AML-193 (cell line): ENCODE measurements around the gene PLTP.
"Not testable (repeated sequence)": the region's sequence is repeated elsewhere in the genome, so short reads cannot be mapped to it uniquely, and the experiment has no call there.

Source experiments
- DNase-seq, 2 experiments: peaks; one replicate each; lab custom pipeline; 2025; lab: John Stamatoyannopoulos, UW

Gene PLTP

DNA sequence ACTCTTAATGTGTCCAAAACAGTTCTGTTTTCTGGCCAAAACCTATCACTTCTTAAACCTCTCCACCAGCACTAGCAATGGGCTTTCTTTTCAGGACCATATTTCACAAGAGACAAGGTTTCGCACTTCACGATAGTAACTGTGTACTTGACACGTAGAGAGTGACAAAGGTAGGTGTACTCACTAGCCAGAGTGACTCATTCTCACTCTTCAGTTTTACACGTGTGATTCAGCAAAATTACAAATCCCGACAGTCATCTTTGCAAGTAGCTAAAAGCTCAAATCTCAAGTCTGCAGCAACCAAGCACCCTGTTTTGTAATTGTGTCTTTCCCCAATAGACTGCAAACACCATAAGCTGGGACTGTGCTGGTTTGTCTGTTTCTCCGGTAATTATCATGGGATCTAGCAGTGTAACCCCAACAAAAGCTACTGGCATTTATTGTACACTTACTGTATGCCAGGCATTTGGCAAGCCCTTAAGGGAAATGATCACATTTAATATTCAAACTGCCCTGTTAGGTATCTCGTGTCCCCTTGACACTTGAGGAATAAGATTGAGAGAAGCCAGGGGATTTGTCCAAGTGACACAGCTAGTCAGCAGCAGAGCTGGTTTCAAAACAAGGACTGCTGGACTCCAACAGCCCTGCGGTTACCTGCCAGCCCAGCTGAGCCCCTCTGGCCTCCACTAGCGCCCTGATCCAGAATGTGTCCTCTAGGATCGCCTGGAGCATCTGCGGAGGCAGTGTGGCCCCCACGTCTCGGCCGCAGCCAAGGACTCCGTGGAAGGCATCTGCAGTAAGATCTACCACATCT lies 32.4 kb upstream of the PLTP start:
- peak in 1 of 2 experiments; percentile 6 for DNase-seq

DNA sequence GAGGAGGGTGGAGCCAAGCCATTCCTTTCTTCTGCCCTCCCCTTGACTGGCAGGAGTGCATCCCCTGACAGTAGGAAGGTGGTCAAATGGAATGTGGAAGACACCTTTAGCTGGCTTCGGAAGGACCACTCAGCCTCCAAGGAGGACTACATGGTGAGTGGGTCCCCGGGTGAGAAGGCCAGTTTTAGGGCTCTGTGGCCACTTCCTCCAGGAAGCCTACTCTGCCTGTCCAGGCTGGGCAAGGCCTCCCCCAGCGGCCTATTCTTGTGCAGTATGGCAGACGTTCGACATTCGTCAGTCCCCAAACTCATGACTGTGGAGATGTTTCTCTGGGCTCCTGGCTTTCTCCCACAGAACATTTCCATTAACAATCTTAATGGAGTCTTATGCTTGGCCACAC lies 31.7 kb upstream of the PLTP start:
- DNase-seq: no peak

DNA sequence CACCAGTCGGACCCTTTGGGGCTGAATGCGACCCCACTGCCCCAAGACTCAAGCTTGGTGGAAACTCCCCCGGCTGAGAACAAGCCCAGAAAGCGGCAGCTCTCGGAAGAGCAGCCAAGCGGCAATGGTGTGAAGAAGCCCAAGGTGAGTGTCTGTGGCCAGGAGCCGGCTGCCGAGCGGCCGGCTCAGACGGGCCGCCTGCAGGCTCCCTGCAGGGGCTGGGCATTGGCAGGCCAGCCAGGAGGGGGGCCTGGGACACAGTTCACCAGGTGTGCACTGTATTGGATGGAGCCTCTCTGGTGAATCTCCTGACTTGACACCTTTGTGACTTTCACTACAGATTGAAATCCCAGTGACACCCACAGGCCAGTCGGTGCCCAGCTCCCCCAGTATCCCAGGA lies 28.5 kb upstream of the PLTP start:
- DNase-seq: no peak

DNA sequence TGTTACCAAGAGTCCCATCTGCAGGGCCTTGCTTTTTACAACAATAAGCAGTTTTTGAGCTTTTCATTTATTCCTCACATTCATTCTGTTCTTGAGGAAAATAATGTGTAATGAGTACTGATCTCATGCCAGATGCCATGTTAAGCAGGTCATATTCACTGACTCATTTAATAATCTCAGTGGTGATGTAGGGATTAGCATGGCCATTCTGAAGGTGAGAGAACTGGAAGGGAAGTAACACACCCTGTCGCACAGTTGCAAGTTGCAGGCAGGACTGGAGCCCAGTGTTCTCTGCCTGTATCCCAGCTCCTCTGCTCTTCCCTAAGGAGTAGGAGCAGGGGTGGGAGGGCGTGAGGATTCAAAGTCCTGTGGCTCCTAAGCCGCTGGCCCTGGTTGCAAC lies 28.1 kb upstream of the PLTP start:
- no peak for DNase-seq

DNA sequence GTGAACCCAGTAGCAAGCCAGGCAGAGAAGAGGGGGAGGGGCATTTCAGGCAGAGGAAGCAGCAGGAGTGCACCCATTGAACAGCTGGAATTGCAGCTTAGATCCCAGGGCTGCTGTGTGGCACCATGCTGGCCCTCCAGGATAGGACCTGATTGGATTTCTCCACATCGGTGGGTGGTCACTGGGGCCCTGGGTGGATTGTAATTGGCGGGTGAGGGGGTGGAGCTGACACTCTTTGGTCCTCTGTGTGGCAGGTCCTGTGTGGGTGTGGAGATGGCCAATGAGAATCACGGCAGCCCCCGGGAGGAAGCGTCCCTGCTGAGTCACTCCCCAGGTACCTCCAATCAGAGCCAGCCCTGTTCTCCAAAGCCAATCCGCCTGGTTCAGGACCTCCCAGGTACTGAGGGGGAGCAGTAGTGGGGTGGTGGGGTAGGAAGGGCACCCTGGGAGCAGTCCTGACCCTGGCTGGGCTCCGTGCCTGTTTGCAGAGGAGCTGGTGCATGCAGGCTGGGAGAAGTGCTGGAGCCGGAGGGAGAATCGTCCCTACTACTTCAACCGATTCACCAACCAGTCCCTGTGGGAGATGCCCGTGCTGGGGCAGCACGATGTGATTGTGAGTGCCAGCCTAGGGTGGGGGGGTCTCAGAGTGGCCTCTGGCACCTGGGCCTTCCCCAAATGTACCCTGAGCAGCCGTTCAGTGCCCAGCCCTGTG lies 26.9 kb upstream of the PLTP start:
- no peak for DNase-seq

DNA sequence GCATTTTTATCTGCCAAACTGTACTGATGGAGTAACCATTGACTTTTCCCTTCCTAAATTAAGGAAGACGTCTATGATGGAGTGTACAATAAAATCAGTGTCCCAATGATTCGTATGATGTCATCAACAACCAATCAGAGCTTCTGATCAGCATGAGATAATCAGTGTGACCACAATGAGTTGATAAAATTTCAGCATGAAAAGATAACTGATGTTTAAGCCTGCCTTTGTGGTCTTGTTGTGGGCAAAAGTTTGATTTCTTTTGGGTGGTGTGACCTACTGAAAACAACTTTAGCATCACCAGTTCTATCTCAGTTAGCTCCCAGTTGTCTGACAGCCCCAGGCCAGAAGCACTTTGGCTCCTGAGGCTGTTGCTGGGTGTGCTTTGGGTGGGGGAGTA lies 25.8 kb upstream of the PLTP start:
- no peak for DNase-seq

DNA sequence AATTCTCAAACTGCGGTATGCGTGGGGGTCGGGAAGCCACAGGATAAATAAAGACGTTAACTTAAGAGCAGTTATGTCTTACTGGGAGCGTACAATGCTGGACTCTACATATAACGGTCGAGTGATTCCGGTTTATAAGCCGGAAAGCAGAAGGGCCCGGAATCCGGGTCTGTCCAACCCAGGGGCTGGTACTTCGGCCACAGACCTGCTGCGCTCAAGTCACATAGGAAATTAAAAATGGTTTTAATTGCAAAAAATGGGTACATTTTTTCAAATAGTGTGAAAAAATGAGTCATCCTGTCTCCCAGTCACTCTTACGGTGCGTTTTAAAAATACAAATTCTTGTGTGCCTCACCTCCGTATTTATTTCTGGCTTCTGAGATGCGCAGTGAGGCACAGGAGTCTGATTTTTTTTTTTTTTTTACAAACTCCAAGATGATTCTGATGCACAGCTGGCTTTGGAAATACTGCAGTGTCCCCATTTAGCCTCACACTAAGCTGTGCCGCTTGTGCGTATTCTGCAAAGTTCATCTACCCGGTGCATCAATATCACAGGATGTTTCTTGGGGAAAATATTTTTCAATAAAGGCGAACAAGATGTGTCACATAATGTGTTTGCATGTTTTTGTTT lies 23.6 kb upstream of the PLTP start:
- no peak for DNase-seq

DNA sequence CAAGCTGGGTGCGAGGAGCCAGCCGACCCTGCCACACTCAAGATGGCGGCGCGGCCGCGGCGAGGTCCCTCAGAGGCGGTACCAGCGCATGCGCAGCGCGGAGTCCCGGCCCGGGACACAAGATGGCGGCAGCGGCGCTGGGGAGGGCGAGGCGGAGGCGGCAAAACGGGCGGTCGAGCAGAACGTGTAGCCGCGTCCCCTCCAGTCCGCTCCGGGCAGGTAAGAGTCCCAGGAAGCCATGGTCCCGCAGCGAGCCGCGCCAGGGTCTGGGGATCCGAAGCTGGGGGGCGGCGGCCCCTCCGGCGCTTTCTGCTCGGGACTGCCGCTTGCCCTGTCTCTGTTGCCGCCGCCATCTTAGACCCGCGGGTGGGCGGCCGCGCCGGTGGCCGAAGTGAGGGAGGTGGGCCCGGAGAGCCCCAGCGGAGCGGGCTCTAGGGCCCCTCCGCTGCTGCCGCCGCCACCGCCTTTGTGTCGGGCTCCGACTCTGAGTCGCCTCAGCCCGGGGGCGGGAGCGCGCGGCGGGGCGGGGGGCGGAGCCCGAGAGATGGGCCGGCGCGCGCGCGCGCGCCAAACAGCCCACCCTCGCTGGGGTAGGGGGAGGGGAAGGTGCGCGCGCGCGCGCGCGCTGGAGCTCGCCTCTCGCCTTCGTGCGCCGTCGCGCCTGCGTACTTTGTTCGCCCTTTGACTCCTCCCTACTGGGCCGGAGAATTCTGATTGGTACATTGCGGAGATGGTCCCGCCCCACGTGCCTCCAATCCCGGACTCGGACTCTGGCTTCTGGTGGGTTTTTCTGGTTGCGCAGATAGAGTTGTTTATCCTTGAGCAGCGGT lies 22.8 kb upstream of the PLTP start, which contains the start of gene PCIF1:
Gene PCIF1 (plus strand): TSS at position 98 of the 830 bp plus-strand sequence. CDS start 4,317 bp downstream, outside the sequence.
- peak; percentile 86 to 91 for DNase-seq

DNA sequence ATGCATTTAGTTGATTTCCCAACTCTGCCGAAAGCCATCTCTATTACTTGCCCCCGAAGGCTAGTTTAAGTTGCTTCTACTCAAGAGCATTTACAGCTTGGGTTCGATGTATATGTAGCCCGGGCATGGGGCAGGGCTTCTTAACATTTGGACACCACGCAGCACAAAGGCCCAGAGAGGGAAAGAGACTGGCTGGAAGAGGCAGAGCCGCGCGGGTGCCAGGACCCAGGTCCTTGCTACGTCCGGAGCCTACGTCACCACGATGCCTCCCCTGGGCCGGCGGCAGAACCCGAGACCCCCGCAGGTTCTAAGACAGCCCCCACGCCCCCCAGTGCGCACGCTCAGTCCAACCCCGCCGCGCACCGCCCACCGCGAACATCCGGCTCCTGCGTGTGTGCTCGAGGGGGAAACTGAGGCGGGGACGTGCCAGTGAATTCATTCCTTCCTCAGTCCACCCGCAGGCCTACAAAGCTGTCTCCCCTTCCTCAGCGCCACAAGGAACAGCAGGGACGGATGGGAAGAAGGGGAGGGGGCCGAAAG lies 22.2 kb upstream of the PLTP start:
- DNase-seq: peak; percentile 35 to 57

DNA sequence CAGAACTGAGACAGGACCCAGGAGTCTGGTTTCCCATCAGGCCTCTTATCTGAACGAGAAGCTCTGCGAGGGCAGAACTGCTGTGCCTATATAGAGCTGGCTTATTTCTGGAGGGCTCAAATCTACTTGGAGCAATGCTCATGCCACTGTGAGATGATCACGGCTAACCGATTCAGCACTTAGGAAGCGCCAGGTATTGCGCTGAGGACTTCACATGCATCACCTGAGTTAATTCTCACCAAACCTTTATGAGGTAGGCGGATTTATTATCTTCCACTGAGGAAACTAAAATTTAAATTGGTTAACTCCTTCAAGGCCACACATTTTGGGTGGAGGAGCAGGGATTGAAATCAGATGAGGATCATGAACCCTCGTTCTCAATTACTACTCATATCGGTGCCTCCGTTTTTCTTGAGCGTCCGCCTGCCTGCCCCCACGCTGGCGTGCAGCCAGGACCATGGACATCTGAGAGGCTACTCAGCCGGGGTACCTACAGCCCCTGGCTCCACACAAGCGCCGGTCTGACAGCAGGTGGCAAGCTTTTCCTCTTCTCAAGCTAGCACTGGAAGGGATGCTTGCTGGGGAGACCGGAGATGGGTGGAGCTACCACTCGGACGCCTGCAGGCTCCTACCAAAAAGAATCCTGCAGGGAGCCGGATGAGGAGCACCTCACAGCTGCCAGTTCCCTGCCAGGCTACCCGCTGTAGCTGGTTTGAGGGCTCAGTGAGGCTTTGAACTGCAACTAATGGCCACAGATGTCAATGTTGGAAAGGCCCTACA lies 21.5 kb upstream of the PLTP start:
- DNase-seq: peak; percentile 68 to 70

DNA sequence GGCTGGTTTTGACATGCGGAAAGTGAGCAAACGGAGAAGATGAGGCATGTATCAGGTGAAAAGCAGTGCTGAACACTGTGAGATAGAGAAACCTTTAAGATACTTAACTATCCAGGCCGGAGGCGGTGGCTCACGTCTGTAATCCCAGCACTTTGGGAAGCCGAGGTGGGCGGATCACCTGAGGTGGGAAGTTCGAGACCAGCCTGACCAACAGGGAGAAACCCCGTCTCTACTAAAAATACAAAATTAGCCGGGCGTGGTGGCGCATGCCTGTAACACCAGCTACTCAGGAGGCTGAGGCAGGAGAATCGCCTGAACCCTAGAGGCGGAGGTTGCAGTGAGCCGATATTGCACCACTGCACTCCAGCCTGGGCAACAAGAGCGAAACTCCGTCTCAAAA lies 19.7 kb upstream of the PLTP start:
- DNase-seq: not testable (repeated sequence)

DNA sequence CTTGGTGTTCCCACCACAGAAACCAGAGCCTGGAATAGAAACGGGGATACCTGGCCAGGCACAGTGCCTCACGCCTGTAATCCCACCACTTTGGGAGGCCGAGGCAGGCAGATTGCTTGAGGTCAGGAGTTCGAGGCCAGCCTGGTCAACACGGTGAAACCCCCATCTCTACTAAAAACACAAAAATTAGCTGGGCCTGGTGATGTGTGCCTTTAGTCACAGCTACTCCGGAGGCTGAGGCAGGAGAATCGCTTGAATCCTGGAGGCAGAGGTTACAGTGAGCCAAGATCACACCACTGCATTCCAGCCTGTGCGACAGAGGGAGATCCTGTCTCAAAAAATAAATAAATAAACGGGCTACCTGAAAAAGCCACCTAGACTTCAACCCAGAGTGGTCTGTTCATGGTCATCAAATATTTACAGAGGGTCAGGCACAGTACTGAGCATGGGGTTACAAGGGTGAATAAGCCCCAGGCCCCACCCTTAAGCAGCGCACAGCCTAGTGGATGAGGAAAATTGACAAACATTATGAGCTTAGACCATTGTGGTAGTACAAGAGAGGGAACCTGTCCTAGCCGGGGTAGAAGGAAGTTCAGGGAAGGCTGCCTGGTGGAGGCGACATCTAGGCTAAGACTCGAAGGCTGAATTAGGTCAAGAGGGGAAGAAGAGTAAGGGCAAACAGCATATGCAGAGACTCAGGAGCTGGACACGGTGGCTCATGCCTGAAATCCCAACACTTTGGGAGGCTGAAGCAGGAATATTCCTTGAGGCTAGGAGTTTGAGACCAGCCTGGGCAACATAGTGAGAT lies 15.3 kb upstream of the PLTP start:
- DNase-seq: no peak

DNA sequence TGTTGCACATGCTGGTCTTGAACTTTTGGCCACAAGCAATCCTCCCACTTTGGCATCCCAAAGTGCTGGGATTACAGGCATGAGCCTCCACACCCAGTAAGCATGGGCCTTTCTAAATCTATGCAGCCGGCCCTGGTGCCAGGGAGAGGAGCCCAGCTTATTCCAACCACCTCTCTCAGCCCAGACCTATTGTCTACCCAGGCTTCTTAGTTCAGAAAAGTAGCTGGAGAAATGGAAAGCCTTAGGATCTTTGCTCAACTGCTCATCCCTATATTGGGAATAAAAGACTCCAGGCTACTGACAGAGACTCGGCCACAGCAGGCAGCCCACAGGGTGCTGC lies 14.7 kb upstream of the PLTP start:
- no peak for DNase-seq

DNA sequence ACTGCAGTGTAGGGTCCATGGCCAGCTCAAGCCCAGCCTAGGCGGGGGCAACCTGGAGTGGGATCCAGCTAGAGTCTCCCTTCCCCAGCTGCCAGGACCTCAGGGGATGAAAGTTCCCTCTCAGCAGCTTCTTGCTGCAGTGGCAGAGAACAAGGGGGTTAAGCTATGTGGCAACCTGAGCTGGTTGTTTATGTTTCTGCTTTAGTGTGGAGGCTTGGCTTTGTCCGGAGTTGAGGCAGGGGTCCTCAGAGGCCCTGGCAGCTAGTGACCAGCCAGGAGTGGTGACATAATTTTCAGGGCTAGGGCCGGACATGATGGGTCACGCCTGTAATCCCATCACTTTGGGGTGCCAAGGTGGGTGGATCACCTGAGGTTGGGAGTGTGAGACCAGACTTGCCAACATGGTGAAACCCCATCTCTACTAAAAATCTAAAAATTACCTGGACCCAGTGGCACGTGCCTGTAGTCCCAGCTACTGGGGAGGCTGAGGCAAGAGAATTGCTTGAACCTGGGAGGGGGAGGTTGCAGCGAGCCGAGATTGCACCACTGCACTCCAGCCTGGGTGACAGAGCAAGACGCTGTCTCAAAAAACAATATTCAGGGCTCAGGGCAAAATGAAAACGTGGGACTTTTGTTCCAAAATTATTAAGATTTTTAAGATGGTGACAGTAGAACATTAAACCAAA lies 14.0 kb upstream of the PLTP start:
- no peak for DNase-seq

DNA sequence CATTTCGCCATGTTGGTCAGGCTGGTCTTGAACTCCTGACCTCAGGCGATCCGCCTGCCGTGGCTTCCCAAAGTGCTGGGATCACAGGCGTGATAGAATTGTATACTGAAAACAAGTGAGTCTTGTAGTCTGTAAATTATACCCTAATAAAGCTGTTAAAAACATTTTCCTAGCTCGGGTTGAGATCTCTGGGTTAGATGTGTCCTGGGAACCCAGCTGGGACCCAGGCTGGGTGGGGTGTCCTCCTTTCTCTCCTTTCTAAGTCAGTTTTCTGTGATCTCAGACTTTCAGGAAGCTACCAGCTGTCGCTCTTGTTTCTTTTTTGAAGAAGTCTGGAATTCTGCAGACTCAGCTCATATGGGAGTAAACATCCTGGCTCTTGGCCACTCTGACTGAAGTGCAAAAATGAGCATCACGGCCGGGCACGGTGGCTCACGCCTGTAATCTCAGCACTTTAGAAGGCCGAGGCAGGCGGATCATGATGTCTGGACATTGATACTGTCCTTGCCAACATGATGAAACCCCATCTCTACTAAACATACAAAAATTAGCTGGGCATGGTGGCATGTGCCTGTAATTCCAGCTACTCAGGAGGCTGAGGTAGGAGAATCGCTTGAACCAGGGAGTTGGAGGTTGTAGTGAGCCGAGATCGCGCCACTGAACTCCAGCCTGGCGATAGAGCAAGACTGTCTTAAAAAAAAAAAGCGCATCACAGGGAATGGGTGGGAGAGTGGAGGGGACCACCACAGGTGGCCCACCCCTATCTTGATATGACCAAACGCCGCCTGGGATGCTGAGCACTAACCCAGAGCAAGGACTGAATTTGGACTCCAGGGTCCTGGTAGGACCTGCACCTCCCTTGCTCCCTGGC lies 12.7 kb upstream of the PLTP start:
- no peak for DNase-seq

DNA sequence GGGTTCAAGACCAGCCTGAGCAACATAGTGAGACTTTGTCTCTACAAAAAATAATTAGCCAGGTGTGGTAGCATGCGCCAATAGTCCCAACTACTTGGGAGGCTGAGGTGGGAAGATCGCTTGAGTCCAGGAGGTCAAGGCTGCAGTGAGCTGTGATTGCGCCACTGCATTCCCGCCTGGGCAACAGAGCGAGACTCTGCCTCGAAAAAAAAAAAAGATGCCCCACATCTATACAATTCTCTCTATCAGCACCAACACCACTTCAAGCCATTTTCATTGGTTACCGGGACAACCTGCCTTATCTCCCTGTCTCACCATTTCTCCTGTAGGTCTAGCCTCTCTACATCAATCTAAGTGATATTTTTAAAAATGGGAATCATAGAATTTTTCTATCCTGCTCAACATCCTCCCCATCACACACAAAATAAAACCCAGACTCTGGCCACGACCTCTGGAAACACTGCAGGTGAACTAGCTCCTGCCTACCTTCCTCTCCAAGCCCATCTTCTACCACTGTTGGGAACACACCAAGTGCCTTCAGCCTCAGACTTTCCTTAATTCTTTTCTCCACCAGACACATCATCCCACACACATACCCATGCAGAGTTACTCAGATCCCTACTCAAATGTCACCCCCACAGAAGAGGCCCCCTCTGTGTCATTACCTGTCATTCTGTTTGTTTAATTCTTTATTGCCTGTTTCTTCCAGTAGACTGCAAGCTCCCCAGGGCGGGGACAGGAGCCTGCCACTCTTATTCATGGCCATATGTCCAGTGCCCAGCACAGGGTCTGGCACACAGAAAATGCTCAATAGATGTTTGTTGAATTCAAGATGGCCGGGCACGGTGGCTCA lies 9.6 kb upstream of the PLTP start:
- DNase-seq: no peak

DNA sequence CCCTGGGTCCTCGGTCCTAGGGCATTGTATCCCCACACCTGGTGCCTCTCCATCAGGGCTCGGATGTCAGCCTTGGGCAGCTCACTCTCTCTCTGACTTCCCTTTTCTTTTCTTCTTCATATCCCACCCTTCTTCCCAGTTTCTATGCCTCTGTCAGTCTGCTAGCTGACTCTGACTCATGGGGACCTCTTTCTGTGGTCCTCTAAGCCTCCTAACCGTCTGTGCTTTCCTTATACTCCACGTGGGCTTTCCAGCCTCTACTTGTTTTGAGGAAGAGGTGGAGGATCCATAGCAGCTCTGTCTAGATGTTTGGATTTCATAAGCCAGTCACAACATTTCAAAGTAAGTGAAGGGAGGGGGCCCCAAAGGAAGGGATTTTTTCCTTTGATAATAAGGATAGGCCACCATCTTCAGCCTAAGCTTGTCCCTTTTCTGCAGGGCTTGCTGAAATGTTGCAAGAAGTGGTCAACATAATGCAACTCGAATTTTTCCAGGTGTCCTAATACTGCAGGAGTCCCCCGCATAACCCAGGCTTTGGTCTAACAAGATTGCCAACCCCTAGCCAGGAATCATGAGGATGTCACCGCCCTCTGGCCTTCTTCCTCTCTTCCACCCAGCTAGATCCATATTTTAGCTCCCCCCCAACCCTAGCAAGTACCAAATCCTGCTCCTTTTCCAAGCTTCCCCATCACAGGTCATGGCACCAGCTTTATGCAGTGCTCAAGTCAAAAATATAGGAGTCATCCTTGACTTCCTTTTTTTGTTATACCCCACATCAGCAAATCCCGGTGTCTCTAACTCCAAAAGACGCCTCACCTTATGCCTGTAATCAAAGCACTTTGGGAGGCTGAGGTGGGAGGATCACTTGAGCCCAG lies 8.7 kb upstream of the PLTP start:
- no peak for DNase-seq
